Suprapubic skin (tissue), 3 donors: ENCODE measurements around the gene GPR62.

Experiments used
- EP300 ChIP-seq: sonication (generic); formaldehyde crosslinking; IDR thresholded peaks from one replicate; pipeline ENCODE4 v1.6.1; 2017; ENCODE audit warnings: antibody characterized with exemption
- POLR2A ChIP-seq, 2 donors: fragments of 450-650 bp; IDR thresholded peaks; one replicate each; pipeline ENCODE4 v1.6.1; 2017; ENCODE audit warnings: antibody characterized with exemption in 2 of 2, mild to moderate bottlenecking in 2 of 2, moderate library complexity in 2 of 2
- TF ChIP-seq, protein P1 (sequence below), 2 donors: fragments of 200-600 bp in 1 of 2; fragments of 450-650 bp in 1 of 2; sonication (generic) in 1 of 2; IDR thresholded peaks; one replicate each; pipeline ENCODE4 v1.5.1; 2016 to 2019; ENCODE audit warnings: antibody characterized with exemption in 2 of 2, mild to moderate bottlenecking in 1 of 2, moderate library complexity in 1 of 2

DNA sequence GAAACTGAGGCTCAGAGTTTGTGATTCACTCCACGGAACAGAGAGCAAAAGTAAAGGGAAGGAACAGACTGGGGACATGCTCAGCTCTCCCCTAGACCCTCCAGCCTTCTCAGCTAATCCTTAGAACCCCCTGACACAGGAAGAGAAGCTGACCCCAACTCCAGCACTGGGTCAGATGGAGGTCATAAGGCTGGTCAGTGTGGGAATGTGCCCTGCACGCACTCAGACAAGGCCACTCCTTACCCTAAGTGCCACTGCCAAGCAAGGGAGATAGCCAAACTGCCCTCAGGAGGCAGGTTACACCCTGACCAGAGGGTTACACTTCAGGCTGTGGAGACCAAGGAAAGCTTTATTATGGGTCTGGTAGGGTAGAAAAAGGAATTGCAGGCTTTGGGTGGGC lies 39.3 kb downstream of the GPR62 start:
- TF ChIP-seq, protein P1, sequence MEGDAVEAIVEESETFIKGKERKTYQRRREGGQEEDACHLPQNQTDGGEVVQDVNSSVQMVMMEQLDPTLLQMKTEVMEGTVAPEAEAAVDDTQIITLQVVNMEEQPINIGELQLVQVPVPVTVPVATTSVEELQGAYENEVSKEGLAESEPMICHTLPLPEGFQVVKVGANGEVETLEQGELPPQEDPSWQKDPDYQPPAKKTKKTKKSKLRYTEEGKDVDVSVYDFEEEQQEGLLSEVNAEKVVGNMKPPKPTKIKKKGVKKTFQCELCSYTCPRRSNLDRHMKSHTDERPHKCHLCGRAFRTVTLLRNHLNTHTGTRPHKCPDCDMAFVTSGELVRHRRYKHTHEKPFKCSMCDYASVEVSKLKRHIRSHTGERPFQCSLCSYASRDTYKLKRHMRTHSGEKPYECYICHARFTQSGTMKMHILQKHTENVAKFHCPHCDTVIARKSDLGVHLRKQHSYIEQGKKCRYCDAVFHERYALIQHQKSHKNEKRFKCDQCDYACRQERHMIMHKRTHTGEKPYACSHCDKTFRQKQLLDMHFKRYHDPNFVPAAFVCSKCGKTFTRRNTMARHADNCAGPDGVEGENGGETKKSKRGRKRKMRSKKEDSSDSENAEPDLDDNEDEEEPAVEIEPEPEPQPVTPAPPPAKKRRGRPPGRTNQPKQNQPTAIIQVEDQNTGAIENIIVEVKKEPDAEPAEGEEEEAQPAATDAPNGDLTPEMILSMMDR (IDR thresholded peaks at IDR 0.05) = no peak
- TF ChIP-seq POLR2A (IDR thresholded peaks at IDR 0.05) (no peak), EP300 (no peak)
